ENCODE results near the gene FXYD3.

DNA sequence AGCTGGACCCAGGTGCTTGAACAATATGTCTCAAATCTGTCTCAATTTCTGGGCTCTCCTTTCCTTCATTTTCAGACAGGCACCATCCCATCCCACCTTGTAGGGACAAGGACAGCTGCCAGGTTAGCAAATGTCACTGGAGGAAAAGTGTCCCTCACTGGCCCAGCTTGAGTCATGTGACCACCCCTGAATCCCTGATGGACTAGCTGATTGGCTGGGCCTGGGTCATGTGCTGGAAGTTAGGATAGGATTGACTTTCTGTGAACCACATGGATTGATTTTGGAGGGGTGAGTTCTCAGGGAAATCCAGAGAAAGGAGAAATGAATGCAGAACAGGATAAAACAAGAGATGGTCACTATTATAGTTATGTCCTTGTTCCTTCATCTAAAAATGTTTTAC lies 28.2 kb upstream of the FXYD3 start:
- TF ChIP-seq POLR2A (IDR thresholded peaks at IDR 0.05; ENCODE audit: borderline replicate concordance, extremely low read depth, insufficient read depth, insufficient read length) (no peak), POLR2AphosphoS5 (IDR thresholded peaks at IDR 0.05; ENCODE audit: low read depth, low read length) (no peak), CTCF (IDR thresholded peaks at IDR 0.05 in 2 of 3, conservative IDR thresholded peaks at IDR 0.05 in 1 of 3; ENCODE audit: borderline replicate concordance in 1 of 3, insufficient read depth in 1 of 3, low read depth in 2 of 3, low read length in 2 of 3) (no peak), EZH2 (IDR thresholded peaks at IDR 0.05) (no peak), ZNF274 (IDR thresholded peaks at IDR 0.05; ENCODE audit: low read depth, low read length) (no peak), RAD21 (IDR thresholded peaks at IDR 0.05; ENCODE audit: low read depth) (no peak), ZFX (IDR thresholded peaks at IDR 0.05) (no peak), SP1 (IDR thresholded peaks at IDR 0.05; ENCODE audit: low read depth) (no peak), SIN3A (IDR thresholded peaks at IDR 0.05; ENCODE audit: low read depth) (no peak), CEBPB (IDR thresholded peaks at IDR 0.05; ENCODE audit: low read depth) (no peak), ELF1 (IDR thresholded peaks at IDR 0.05; ENCODE audit: borderline replicate concordance, low read depth) (no peak), EZH2phosphoT487 (IDR thresholded peaks at IDR 0.05; ENCODE audit: borderline replicate concordance) (no peak)
- TF ChIP-seq, protein P1, sequence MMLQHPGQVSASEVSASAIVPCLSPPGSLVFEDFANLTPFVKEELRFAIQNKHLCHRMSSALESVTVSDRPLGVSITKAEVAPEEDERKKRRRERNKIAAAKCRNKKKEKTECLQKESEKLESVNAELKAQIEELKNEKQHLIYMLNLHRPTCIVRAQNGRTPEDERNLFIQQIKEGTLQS (IDR thresholded peaks at IDR 0.05): no peak

Data from HCT116 (cell line).